Left lobe of liver (tissue), 2 donors: ENCODE measurements around the gene SNRPB. TPM values are rescaled to one million over a fixed set of nuclear protein-coding genes. Genes with fewer than 3 reads are reported as not detected.
A peak's percentile ranks its signal among the peaks of the same experiment; 100 is the strongest.

Experiments used
- ATAC-seq: fragments of 200-7000 bp; cut with Tn5 transposase; one replicate; pipeline ENCODE4 v1.9.1; 2020; ENCODE audit warnings: mild to moderate bottlenecking, moderate library complexity
- DNase-seq: peaks from one replicate; pipeline ENCODE4 v3.0.0-alpha.2; 2020; ENCODE audit warnings: low spot score
- total RNA-seq: library from RNA; stranded (reverse); gene quantifications from one replicate; pipeline ENCODE4 v1.2.1, GENCODE V29; 2021
- donor health status: DM: no; HTN: no; CAD: no; lungs with moderate emphysema.
- donor health status: DM: no; HTN: yes; CAD: no.

Gene SNRPB
- total RNA-seq, 1 donor from 2014 or later, result 30.0 TPM

DNA sequence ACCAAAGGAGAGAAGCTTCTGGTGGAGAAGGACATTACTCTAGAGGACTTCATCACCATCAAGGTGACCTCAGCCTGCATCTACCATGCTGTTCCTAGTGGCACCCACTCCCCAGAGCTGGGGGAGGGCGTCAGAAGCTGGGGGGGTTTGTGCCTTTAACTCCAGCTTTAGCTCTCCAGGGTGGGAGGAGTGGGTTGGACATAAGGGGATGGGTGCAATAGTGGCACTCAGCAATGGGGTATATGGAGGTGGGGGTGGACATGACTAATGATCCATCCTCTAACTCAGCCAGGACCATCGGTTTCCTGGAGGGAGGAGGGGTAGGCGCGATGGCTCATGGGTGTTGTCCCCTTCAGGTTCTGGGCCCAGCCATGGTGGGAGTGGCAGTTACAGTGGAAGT is 40.1 kb downstream of the SNRPB start:
- no peak for ATAC-seq

DNA sequence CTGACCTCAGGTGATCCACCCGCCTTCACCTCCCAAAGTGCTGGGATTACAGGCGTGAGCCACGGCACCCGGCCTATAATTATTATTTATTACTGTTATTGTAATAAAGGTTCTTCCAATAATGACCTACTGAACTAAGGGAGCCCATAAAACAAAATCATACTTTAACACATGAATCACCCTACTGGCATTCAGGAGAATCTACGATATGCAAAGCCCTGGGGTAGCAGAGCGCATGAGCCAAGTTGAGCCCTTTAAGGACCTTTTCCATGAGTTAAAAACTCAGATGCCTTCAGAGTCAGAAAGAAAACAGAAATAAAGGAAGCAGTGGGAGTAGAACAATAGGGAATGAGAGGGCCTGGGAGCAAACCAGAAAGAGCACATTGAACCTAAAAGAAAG is 41.5 kb downstream of the SNRPB start:
- DNase-seq, result no peak
- ATAC-seq, result no peak

More for the DNA sequence above, 40.1 kb downstream of the SNRPB start:
- DNase-seq, result no peak

DNA sequence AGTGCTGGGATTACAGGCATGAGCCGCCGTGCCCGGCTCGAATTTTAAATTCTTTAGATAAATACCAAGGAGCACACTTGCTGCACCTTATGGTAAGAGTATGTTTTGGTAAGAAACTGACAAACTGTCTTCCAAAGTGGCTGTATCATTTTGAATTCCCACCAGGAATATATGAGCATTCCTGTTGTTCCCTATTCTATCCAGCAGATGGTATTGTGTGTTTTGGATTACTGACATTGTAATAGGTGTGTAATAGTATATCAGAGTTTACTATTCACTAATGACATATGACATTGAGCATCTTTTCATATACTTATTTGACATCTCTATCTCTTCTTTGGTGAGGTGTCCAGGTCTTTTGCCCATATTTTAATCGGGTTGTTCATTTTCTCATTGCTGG is 49.3 kb downstream of the SNRPB start:
- DNase-seq (no peak), ATAC-seq (peak; percentile 40)

DNA sequence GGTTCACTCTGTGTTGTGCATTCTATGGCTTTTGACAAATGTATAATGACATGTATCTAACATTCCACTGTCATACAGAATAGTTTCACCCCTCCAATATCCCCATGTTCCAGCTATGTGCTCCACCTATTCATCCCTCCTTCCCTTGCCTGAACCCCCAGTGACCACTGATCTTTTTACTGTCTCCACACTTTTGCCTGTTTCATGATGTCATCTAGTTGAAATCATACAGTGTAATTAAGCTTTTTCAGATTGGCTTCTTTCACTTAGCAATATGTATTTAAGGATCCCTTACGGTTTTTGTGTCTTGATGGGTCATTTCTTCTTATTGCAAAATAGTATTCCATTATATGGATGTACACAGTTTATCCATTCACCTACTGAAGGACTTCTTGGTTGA is 50.1 kb downstream of the SNRPB start:
- no peak for DNase-seq
- no peak for ATAC-seq

DNA sequence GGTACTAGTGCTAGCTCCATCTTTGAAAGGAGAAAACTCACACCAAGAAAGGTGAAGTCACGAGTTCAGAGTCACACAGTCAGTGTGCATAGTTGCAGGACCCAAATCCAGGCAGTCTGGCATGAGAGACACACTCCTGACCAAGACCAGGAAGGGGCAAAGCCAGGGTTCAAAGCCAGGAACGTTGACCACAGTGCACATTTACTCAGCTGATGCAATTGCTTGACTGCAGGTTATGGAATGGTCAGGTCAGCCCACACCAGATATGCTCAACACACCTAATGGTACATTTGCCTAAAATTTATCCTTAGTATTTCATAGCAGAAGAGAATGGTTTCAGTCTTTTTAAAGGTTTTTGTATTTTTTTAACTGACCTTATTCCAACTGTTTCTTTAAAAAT is 52.2 kb downstream of the SNRPB start:
- peak; percentile 79 for ATAC-seq

DNA sequence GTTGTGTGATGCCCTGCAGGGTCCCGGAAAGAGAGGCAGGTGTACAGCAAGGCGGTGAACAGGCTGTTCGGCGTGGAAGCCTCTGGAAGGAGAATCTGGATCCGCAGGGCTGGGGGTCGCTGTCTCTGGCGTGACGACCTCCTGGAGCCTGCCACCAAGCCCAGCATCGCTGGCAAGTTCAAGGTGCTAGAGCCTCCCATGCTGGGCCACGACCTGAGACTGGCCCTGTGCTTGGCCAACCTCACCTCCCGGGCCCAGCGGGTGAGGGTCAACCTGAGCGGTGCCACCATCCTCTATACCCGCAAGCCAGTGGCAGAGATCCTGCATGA is 53.4 kb downstream of the SNRPB start:
- ATAC-seq (no peak), DNase-seq (no peak)

More for the DNA sequence above, 52.2 kb downstream of the SNRPB start:
- DNase-seq, result no peak

DNA sequence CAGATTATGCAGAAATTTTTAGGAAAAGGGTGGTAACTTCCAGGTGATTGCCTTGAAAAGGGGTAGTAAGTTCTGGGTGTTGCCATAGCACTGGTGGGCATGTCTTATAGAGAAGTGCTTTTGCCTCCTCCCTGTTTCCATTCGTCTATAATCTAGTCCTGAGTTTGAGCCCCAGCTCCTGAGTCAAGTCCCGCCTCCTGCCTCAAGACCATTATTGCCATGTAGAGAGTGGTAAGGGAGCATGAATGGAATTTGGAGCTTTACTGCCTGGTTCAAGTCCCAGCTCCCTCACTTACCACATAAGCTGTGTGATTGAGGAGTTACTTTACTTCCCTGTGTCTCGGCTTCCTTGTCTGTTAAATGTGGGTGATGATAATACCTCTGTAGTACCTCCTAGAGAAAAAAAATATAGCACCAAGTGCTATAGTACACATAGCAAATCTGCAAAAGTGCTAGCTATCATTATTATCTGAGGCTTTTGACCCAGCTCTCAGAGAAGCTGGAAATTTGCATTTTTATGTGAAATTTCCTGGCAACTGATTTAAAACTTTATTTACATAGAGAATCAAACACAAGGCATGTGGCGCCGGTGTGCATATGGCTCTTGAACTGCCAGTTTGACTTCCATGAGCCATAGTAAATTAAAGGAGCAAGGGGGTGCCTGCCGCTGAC is 53.9 kb downstream of the SNRPB start:
- ATAC-seq, result no peak
- no peak for DNase-seq

Other genes starting within 250 kb of the SNRPB start
- gene TGM3, start 174.8 kb downstream of the SNRPB start, total RNA-seq, result 0.25 TPM
- gene TGM6, start 89.9 kb downstream of the SNRPB start, total RNA-seq, result not detected
- 4.3 TPM for gene ZNF343, start 38.1 kb upstream of the SNRPB start, total RNA-seq
- not detected for gene TMC2, start 65.8 kb upstream of the SNRPB start, total RNA-seq
- gene NOP56, start 181.8 kb upstream of the SNRPB start, total RNA-seq, result 30.4 TPM
- gene IDH3B, start 193.4 kb upstream of the SNRPB start, total RNA-seq, result 46.9 TPM
- 8.9 TPM for gene EBF4, start 222.0 kb upstream of the SNRPB start, total RNA-seq